Activated T-helper 9 cell treated with anti-CD3 and anti-CD28 coated beads, Interleukin-2, amount 50 U/mL, for 16 hours (primary cell): ENCODE data around the gene HOXC12.

Source experiments
- DNase-seq: peaks from one replicate; pipeline ENCODE4 v3.0.0-alpha.2; 2020; ENCODE audit warnings: low read depth

The HOXC12 gene

DNA sequence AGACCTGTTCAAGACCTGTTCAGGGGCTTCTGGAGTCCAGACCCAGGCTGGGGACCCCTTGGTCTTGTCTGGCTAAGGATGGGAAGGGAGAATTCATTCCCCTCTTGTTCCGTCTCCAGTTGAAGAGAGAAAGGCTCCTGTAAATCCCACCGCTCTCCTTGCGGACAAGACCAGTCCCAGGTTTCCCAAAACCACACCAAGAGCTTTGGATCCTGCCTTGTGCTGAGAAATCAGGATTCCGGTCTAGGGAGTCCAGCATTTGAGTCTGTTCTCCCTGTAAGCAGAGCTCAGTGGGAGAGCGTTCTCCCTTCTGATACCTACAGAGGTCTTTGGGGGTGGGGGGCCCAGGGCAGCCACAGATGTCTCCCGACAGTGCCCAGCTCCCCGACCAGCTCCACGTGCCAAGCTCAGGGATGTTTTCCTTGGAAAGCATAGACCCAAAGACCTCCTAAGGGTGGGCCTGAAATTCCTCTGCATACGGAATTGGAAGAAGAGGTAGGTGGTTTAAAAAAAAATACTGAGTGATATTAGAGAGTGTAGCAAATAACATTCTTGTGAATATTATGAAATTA is 14.2 kb upstream of the HOXC12 start:
- DNase-seq = no peak

DNA sequence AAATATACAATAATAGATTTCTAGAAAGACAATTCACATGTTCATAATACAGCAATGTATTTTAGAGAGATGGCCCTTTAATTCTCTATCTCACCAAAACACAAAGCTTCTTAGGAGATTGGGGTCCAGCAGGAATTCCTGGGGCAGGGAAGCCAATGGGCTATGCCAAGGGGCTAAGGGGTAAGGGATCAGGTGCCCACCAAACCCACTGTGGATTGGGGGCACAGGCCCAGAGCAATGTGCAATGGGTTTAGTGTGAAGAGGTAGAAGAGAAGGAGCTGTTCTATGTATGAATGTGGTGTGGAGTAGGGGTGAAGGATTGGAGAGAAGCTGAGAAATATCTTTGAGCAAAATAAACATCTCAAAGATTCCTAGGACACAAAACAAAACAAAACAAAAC is 13.5 kb upstream of the HOXC12 start:
- no peak for DNase-seq

DNA sequence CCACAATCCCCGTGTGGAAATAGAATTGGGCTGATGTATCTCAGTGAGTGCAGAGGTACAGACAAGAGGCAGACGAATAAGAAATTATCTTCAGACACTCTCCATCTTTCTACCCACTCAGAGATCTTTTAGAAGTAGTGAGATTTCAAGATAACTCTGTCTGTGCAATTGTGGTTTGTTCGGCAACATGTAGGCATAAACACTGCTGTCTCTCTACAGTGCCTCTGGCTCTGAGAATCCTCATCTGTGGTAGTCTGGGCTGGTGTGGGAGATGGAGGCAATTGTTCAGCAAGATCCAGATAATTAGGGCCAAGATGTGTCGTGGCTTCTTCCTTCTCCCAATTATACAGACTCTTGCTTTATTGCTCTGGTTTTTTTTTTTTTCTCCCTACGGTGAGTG is 13.0 kb upstream of the HOXC12 start:
- DNase-seq = no peak

DNA sequence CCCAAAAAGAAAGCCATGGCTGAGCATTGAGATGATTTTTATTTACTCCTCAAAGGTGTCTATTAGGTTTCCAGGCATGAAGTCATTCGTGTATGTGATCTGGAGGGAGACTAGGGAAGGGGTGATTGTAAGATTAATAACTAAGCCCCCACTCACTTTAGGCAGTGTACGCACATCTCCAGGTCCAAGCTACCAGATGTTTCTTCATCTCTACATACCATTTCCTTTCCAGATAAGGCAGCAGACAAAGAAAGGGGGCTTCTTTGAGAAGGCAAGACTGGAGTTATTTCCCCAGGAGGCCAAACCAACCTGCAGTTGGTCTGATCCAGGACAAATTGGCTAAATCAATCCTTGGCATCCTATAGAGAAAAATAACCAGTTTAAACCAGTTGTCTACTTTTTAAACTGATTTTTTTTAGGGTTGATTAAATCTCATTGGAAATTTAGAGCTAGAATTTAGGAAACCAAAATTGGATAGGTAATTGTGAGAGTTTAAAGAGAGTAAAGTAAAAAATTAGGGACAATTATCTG is 12.2 kb upstream of the HOXC12 start:
- no peak for DNase-seq

DNA sequence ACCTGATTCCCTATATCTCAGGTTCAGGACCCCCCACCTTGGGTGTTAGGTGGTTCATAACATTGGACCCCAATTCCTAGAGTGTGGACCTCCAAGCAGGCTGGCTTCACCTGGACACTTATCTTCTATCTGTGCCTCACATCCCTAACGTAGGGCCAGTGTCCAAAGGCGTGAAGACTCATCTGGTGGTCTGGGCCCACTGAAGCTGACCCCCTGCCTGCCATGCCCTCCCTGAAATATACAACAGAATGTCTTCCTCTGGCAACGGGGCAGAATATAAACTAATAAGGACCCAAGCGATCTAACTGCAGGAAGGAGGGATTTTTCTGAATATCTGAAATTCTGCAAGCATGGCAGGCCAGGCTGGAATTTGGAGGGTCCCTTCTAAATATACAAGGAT is 10.5 kb upstream of the HOXC12 start:
- no peak for DNase-seq

DNA sequence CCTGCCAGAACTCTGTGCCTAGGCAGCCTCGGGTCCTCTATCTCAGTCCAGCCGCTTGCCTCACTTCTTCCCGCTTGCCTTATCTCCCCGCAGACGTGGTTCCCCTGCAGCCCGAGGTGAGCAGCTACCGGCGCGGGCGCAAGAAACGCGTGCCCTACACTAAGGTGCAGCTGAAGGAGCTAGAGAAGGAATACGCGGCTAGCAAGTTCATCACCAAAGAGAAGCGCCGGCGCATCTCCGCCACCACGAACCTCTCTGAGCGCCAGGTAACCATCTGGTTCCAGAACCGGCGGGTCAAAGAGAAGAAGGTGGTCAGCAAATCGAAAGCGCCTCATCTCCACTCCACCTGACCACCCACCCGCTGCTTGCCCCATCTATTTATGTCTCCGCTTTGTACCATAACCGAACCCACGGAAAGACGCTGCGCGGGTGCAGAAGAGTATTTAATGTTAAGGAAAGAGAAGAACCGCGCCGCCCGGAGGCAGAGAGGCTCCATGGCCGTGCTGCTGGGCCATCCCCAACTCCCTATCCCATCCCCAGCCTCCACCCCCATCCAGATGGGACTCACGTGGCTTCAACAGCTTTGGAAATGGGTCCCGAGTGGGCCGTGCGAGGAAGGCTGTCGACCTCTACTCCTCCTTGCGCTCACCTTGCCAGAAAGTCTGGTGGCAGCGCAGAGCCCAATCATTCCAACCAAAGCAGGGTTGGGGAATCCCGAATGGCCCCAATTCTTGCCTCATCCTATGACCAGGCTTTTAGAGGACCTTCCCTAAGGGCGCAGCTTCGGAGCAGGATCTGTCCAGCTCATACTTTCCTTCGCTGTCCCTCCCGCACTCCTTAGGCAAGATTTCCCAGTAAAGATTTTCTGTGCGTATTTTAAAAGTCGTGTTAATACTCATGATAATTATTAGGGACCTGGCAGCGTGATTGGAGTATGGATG is 9.5 kb upstream of the HOXC12 start:
- DNase-seq = no peak

DNA sequence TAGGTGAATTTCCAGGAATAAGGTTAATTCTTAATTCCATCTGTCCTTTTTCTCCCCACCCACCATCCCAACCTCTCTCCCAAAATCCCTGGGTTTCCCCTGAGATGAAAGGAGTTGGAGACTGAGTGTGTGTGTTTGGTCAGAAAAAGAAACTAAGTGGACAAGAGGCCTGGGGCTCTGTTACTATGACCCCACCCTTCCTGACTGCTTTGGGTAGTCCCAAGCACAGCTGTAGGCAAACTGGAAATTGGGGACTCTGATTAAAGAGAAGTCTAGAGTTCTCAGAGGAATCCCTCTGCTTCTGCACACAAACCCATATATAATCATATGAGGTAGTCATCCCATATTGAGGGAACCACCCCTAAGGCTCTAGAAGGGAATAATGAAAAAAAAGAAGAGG is 7.0 kb upstream of the HOXC12 start:
- DNase-seq = no peak

DNA sequence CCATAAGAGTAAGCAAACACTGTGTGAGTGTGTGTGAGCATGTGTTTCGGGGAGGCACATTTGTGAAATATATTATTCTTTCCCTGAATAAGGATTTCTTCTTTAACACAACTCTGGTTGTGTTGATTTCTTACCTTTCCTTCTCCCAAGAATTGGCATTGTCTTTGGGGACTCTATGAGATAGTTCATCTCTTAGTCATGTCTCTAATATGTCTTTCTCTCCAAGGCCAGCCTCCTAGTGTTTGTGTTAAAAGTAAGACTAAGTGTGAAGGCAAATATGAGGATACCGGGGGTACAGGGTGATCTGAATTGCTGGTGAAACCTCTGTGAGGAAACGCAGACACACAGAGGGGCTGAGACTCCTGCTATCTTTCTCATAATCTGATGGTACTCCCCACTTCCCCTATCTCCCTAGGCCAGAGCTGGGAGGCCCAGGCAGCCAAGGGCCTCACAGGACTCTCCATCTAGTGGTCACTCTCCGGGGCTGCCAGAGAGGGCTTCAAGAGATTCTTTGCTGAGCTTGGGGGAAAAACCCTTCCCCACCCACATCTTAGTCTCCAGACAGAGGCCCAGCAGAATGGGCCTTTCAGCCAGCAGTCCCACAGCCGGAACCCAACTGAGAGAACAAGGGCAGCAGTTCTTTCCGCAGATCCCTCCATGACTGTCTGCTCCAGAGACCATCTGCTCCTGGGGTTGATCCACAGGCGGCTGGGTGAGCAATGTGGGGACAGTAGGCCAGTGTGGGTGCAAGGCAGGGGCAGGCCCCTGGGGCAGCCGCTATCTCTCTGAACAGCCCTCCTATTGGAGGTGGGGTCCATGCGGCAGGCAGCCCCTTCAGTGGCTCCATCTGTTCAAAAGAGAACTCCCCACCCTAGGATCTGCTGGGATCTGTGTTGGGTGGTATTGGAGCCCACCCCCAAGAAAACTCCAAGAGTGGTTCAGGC is 5.8 kb upstream of the HOXC12 start:
- DNase-seq = no peak

DNA sequence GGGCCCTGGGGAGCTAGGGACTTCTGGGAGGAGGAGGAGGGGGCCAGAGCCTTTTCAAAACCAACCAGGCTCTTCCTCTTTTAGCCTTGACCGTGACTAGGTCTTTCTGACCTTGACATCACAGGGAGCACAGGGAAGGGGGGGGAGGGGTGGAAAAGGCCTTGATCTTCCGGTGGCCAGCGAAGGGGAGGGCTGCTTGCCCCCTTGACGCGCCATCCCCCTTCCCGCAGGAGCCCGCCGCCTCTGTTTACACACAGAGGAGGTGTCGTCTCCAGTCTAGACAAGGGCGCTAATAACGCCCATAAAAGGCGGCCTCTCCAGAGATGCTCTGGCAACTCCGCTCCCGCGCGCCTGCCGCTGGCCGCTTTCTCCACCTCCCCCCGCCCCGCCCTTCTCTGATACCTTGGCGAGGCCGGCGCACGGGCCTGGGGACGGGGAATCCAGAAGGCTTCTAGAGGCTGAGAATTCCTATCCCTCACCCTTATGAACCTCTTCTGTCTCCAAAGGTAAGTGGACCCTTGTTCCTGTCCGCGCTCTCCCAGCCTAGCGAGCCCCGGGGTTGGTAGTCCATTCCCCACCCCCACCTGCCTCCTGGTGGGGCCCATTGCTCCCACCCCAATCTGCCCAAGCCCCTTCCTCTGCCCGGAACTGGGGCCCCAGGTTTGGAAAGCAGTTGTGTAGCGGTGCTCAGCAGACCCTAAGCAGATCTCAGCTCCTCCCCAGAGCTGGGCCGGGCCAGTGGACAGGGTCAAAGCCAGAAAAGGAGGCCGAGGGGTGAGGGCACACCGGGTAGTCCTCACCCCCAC is 4.9 kb upstream of the HOXC12 start:
- DNase-seq = no peak

DNA sequence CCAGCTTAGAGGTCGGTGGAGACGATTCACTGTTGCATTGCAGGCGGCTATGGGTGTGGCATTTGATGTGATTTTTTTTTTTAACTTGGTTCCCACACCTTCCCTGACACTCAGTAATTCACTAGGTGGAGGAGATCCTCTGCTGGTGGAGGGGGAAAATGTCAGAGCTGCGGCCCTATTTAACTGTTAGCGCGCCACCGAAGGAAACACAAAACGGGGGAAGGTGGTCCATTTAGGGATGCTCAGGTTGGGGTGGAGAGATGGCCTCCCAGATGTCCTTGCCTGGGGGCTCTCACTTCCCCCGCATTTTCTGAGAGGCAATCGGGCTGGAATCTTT is 4.3 kb upstream of the HOXC12 start:
- no peak for DNase-seq

DNA sequence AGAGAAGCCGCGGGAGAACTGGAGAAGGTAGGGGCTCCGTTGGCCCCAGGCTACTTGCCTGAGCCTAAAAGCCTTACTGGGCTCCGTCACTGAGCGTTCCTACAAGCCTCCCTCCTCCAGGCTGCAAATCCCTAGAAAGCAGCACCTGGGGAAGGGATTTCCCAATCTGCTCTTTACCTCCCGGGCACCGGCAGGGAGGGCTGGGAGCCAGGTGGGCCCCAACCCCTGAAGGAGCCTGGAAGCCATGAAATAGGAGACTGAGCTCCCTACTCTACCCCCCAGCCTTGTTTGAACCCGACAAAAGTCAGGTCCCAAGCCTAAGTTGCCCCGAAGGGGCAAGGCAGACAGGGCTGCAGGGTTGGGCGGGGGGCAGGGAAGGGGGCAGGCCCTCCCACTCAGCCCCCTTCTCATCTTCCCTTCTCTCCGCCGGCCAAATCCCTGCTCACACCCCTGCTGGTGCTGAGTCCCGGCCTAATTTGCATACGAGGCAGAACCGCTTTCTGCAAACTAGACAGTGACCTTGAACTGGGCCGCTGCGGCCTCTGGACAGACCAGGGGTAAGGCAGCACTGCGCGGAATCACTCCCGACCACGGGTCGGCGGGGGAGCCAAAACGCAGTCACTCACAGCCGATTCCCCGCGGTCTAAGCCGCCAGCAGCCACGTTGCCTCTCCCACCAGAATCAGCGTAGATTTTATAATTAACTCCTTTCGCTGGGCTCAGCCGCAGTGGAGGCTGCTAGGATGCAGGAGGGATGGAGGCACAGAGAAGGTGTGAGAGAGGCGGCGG is 3.7 kb upstream of the HOXC12 start:
- DNase-seq = no peak

DNA sequence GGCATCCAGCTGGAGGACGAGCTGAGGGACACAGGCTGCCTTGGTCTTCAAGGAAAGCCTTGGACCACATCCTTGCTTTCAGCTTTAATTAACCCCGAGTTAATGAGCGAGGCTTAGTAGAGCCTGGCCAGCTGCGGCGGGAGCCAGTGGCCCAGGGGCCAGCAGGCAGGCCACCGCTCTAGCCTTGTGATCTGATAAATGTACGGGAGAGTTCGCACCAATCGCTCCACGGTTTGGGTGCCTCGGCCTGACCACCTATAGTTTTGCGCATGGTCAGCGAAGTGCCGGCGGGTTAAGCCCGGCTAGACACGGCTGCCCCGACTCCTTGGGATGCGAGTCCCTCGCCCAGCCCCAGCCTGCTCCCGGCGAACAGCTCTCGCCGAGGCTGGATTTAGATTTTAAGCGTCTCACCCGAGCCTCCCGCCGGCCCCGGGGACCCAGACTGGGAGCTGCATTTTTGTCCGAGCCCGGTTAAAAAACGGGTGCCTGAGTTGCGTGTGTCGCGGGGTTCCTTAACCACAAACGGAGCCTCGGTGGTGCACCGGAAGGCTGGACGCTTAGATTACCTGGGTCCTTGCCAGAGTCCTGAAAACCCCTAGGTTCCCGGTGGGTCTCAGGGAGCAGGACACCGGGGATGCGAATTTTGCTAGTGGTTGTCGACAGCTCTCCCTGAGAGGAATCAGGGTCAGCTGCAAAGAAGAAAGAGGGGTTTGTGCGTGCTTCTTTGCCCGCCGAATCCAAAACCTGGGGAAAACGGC is 2.9 kb upstream of the HOXC12 start:
- no peak for DNase-seq

DNA sequence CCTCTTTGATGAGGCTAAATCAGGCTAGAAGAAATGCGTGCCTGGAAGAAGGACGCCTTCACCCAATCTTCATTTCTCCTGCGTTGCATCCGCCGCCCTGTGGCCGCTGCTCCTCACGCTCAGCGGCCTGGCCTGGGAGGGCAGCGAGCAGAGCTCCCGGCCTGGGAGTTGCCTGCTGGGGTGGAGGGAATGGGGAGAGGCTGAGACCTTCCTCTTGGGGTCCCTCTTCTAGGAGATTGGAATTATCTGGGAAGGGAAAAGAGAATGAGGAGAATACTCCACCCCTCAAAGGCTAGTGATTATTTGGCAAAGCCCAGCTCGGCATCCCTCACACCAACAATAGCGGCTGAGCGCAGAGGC is 2.4 kb upstream of the HOXC12 start:
- DNase-seq = no peak

DNA sequence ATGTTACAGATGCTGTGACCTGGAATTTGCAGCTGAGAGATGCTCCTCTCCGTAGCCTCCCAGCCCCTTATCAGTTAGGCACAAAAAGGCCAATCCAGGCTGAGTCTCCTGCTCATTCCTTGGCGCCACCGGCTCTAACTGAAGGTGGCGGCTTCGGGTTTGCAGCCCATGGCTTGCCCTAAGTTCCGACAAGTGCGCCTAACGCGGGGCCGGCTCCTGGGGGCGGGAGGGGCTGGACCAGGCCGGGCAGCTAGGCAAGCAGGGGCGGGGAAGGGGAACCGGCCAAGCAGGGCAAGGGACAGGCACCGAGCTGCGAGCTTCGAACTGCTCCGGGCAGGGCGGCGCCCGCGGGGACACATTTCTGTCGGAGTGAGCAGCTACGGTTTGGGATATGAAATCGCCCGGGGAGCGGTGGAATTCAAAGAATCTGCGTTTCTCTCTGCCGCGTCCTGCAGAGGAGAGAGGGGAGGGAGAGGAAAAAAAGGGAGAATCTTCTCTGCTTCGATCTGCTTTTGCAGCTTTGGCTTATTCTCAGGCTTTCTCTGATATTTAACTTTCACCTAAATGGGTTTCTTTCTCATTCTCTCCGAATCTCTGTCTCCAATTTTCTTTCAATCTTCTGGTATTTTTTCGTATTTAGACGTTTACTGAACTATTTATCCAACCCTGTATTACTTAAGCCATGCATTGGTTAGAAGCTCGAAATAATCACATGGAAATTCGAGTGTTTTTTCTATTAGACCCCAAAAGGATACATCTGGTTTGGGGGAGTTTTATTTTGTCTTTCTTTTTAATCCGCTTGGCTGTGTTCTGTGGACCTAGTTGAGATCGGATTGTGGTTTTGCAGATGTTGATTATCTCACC is 1.6 kb upstream of the HOXC12 start:
- no peak for DNase-seq

DNA sequence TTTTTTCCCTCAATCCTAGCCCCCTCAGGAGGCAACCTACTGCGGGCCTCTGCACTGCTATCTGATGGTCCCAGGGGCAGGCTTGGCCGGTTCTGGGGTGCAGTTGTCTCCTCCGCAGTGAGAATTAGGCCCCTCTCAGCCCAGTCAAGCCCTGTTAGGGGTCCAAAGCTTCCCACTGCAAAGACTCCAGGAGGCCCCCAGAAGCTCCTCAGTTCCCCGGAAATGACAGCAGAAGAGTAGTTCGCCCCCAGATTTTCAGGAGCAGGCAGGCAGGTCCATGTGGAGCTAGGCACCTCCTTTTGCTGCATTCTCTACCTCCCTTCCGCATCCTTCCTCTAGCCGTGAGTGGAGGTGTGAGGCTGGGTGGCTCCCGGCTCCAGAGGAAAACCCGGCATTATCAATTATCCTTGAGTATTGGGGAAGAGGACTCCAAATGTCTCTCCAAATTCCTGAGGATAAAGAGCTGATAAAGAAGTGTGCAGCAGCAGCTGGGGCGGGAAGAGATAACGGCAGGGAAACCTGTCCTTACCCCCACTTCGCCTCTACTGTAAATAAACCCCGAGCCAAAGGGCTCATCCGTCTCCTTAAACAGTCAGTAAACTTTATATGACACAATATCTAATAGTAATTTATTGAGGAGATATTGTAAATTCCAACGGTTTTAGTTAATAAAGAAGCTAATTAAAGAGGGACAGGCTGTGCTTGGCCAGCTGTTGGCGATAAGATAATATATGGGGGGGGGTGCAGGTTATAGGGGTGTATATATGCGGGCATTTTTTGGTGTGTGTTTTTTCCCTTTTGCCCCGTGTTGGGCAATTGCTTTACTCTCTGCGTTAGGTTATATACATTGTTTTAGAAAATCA is 641 bp upstream of the HOXC12 start:
- DNase-seq = no peak

DNA sequence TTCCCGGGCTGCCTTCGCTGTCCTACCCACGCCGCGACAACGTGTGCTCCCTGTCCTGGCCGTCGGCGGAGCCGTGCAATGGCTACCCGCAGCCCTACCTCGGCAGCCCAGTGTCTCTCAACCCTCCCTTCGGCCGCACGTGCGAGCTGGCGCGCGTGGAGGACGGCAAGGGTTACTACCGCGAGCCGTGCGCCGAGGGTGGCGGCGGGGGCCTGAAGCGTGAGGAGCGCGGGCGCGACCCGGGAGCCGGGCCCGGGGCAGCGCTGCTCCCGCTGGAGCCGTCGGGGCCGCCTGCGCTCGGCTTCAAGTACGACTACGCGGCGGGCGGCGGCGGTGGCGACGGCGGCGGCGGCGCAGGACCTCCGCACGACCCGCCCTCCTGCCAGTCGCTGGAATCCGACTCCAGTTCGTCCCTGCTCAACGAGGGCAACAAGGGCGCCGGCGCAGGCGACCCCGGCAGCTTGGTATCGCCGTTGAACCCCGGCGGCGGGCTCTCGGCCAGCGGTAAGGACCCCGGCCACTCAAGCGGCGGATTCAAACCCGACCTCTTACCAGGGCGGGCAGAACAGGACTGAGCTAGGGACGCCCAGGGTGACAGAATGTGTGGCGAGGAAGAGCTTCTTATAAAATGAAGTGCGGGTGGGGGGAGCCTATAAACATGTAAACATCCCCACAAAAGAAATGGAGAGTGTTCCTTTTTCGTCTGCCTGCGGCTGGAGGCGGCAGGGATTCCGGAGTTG is 503 bp downstream of the HOXC12 start:
- DNase-seq = no peak

DNA sequence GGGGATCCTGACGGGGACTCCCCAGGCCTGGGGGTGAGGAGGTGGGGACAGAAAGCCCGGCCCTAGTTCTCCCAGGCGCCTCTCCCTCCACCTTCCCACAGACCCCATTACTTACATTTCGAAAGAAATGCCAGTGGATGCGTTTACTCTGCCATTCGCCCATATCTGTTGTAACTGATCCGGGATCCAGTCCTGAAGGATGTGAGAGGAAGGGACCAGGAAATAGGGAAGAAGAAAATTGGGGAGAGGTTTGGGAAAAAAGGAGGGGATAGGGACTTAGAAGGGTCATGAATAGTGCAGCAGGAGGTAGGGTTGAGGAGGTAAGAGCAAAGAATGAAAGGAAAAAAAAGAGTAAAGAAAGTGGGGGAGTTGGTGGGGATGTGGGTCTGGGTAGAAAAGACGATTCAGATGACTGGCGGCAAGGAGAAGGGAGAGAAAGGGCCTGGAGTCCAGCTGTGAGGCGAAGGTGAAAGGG is 1.1 kb downstream of the HOXC12 start:
- no peak for DNase-seq
